ENCODE measurements around the gene TTLL3. TPM values are rescaled to one million over a fixed set of nuclear protein-coding genes. Genes with fewer than 3 reads are reported as not detected.

Gene TTLL3
- polyA plus RNA-seq, 1 of the 3 experiments (the other 2 are of a cell fraction) = 41.6 TPM

- TF ChIP-seq, protein P1, sequence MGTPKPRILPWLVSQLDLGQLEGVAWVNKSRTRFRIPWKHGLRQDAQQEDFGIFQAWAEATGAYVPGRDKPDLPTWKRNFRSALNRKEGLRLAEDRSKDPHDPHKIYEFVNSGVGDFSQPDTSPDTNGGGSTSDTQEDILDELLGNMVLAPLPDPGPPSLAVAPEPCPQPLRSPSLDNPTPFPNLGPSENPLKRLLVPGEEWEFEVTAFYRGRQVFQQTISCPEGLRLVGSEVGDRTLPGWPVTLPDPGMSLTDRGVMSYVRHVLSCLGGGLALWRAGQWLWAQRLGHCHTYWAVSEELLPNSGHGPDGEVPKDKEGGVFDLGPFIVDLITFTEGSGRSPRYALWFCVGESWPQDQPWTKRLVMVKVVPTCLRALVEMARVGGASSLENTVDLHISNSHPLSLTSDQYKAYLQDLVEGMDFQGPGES (IDR thresholded peaks at IDR 0.05; ENCODE audit: low read depth, low read length) = no peak
- TF ChIP-seq RXRA (IDR thresholded peaks at IDR 0.05; ENCODE audit: borderline replicate concordance, low read depth) = no peak
These were observed 45.5 kb downstream of the TTLL3 start (continued) for GRCh38 chr3:9855594-9855993.

- H3K4me1 ChIP-seq (ENCODE audit: control insufficient read depth in 1 of 2, insufficient read depth in 2 of 2, low read depth in 1 of 2, low read length in 1 of 2) = peaks cover 4 to 5% of the 10 kb centered on the region in 2 experiments; a peak in 2 of 4 replicates
These were observed 49.5 kb downstream of the TTLL3 start for GRCh38 chr3:9859530-9860025.

More at GRCh38 chr3:9859530-9860025, 49.5 kb downstream of the TTLL3 start:
- no peak for DNase-seq
- H3K27ac ChIP-seq (ENCODE audit: low read depth in 2 of 2, low read length in 1 of 2) = no peak overlapping the region
- H3K79me2 ChIP-seq (ENCODE audit: insufficient read depth) = no peaks in the 10 kb centered on the region
- H4K20me1 ChIP-seq (ENCODE audit: insufficient read depth) = no peaks in the 10 kb centered on the region
- no peak overlapping the region for H3K4me2 ChIP-seq
- ChIA-PET POLR2A (no interaction called here), CTCF (no interaction called here)
- 86% methylated on average over 6 of the region's 12 CpGs for WGBS (ENCODE audit: low lambda C conversion rate)
- TF ChIP-seq SMC3 (IDR thresholded peaks at IDR 0.05; ENCODE audit: low read depth, low read length) (no peak), NRF1 (IDR thresholded peaks at IDR 0.05; ENCODE audit: low read depth, low read length) (no peak), MXI1 (IDR thresholded peaks at IDR 0.05; ENCODE audit: low read depth, low read length) (no peak), GATA2 (CRISPR knock-in tag; IDR thresholded peaks at IDR 0.05) (no peak), TAF1 (IDR thresholded peaks at IDR 0.05; ENCODE audit: borderline replicate concordance, low read depth, low read length) (no peak), MEF2A (IDR thresholded peaks at IDR 0.05; ENCODE audit: borderline replicate concordance, low read depth) (no peak), YY1 (IDR thresholded peaks at IDR 0.05; ENCODE audit: low read depth) (no peak), FOSL2 (IDR thresholded peaks at IDR 0.05; ENCODE audit: borderline replicate concordance, low read depth) (no peak), MAX (IDR thresholded peaks at IDR 0.05; ENCODE audit: low read depth) (no peak), FOXM1 (IDR thresholded peaks at IDR 0.05; ENCODE audit: low read depth) (no peak), SIN3A (IDR thresholded peaks at IDR 0.05; ENCODE audit: borderline replicate concordance, low read depth, low read length) (no peak), RAD21 (IDR thresholded peaks at IDR 0.05; ENCODE audit: low read length) (no peak), FOXJ3 (CRISPR knock-in tag; IDR thresholded peaks at IDR 0.05) (no peak), PBX3 (IDR thresholded peaks at IDR 0.05) (no peak), ELF1 (IDR thresholded peaks at IDR 0.05) (no peak), REST (IDR thresholded peaks at IDR 0.05; ENCODE audit: low read depth, low read length) (no peak)
- TF ChIP-seq, protein P2, sequence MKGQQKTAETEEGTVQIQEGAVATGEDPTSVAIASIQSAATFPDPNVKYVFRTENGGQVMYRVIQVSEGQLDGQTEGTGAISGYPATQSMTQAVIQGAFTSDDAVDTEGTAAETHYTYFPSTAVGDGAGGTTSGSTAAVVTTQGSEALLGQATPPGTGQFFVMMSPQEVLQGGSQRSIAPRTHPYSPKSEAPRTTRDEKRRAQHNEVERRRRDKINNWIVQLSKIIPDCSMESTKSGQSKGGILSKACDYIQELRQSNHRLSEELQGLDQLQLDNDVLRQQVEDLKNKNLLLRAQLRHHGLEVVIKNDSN (IDR thresholded peaks at IDR 0.05; ENCODE audit: borderline replicate concordance, low read depth) = no peak
- no peak overlapping the region for H2AFZ ChIP-seq (ENCODE audit: low read depth)
- no peaks in the 10 kb centered on the region for H3K9me3 ChIP-seq
- no peak overlapping the region for H3K9ac ChIP-seq
- no peaks in the 10 kb centered on the region for H3K27me3 ChIP-seq (ENCODE audit: insufficient read depth)
- H3K4me3 ChIP-seq (ENCODE audit: low read depth in 2 of 2, low read length in 1 of 2) = no peak overlapping the region
- H3K9me2 ChIP-seq = no peaks in the 10 kb centered on the region
- H3K36me3 ChIP-seq (replicated peaks in 1 of 2; ENCODE audit: control insufficient read depth in 1 of 2, insufficient read depth in 2 of 2, low read length in 1 of 2) = no peaks in the 10 kb centered on the region
- H3F3A ChIP-seq (replicated peaks; ENCODE audit: insufficient read depth) = no peaks in the 10 kb centered on the region
